Measurements from ENCODE around the gene TMEFF2.

TMEFF2 gene

GRCh38 chr2:192060161-192060560 lies 134.6 kb downstream of the TMEFF2 start:
- no peak for DNase-seq

- DNase-seq: no peak
Measured at GRCh38 chr2:192059266-192059665, 135.5 kb downstream of the TMEFF2 start.

- DNase-seq: no peak
Measured at GRCh38 chr2:192053921-192054320, 140.8 kb downstream of the TMEFF2 start.

GRCh38 chr2:192051533-192051932 lies 143.2 kb downstream of the TMEFF2 start:
- DNase-seq: no peak

GRCh38 chr2:192049362-192049761 lies 145.4 kb downstream of the TMEFF2 start:
- DNase-seq: no peak

GRCh38 chr2:192047315-192048107 lies 147.2 kb downstream of the TMEFF2 start:
- DNase-seq: no peak

- DNase-seq: no peak
Measured at GRCh38 chr2:192044496-192044895, 150.2 kb downstream of the TMEFF2 start.

GRCh38 chr2:192043216-192043870 lies 151.4 kb downstream of the TMEFF2 start:
- DNase-seq: no peak

- no peak for DNase-seq
Measured at GRCh38 chr2:192042126-192042525, 152.6 kb downstream of the TMEFF2 start.

- DNase-seq: no peak
Measured at GRCh38 chr2:192038110-192038509, 156.6 kb downstream of the TMEFF2 start.

- DNase-seq: no peak
Measured at GRCh38 chr2:192035731-192036442, 158.8 kb downstream of the TMEFF2 start.

- DNase-seq: peak in 3 of 4 experiments; percentile 8 to 59 (median 51)
Measured at GRCh38 chr2:192030856-192031255, 163.9 kb downstream of the TMEFF2 start.

- peak; percentile 13 to 60 (median 30) for DNase-seq
Measured at GRCh38 chr2:192030289-192030688, 164.4 kb downstream of the TMEFF2 start.

- DNase-seq: peak in 3 of 4 experiments; percentile 12 to 45 (median 39)
Measured at GRCh38 chr2:192029089-192029488, 165.6 kb downstream of the TMEFF2 start.

GRCh38 chr2:192026825-192027120 lies 168.0 kb downstream of the TMEFF2 start:
- no peak for DNase-seq

- no peak for DNase-seq
Measured at GRCh38 chr2:192026059-192026824, 168.5 kb downstream of the TMEFF2 start.

GRCh38 chr2:192025637-192026036 lies 169.1 kb downstream of the TMEFF2 start:
- DNase-seq: no peak

GRCh38 chr2:192023006-192023405 lies 171.7 kb downstream of the TMEFF2 start:
- DNase-seq: no peak

- DNase-seq: no peak
Measured at GRCh38 chr2:192017844-192018243, 176.9 kb downstream of the TMEFF2 start.

- no peak for DNase-seq
Measured at GRCh38 chr2:192016265-192016664, 178.5 kb downstream of the TMEFF2 start.

- DNase-seq: no peak
Measured at GRCh38 chr2:192013211-192013610, 181.5 kb downstream of the TMEFF2 start.

- no peak for DNase-seq
Measured at GRCh38 chr2:192011196-192011595, 183.5 kb downstream of the TMEFF2 start.

GRCh38 chr2:192010073-192010472 lies 184.7 kb downstream of the TMEFF2 start:
- no peak for DNase-seq
